NCI-H2227 (cell line): ENCODE data around the gene KAZN.

Experiments used
- DNase-seq: peaks from one replicate; lab custom pipeline; 2025; ENCODE audit not compliant: unreplicated experiment; lab: John Stamatoyannopoulos, UW

Gene KAZN

GRCh38 chr1:14946684-14947238 lies 348.3 kb downstream of the KAZN start:
- no peak for DNase-seq

- no peak for DNase-seq
Measured at GRCh38 chr1:14947421-14947820, 348.9 kb downstream of the KAZN start.

DNA sequence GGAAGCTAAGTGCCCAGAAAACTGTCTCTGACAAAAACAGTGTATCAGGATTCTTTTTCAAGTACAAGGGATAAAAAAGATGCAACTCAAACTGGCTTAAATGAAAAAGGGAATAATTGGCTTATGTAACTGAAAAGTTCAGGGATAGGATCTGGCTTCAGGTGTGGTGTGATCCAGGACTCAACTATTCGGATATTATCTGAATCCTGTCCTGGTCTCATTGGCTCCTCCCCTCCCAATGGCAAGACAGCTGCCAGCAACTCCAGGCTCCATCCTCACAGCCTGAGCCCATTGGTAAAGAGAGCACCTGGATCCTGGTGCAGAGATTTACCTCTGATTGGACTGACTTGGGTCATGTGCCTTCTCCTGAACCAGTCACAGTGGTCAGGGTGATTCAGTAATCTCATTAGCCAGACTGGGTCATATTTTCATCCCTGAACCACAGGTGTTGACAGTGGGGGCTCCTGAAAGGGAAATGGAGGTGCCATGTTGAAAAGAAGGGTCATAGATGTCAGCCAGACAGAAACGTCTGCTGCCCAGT lies 349.7 kb downstream of the KAZN start:
- no peak for DNase-seq

DNA sequence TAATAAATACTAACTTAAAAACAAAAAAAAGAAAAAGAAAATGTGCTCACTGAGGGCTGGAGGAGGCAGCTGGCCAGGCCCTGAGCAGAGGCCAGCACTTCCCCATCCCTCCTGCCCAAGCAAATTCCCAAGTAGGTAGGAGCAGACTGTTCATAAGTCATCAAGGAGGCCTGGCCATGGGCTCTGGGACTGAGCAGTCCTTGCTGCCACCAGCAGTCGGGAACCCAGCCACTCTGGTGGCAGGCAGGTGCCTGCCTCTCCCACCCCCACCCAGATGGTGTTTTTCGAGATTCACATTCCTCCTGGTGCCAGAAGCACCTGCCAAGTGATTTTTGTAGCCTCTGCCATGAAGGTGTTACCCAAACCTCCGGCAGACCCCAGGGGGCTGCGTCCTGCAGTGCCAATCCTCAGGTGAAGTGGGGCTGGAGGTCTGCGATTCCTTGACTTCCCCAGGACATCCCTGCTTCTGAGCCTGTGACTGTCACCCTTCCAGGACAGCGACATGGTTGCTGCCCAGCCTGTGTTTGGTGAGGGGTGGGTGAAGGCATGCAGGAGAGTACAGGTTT lies 350.9 kb downstream of the KAZN start:
- no peak for DNase-seq

GRCh38 chr1:14949836-14950713 lies 351.6 kb downstream of the KAZN start:
- DNase-seq = no peak

GRCh38 chr1:14951766-14952165 lies 353.3 kb downstream of the KAZN start:
- DNase-seq = no peak

GRCh38 chr1:14952626-14953314 lies 354.3 kb downstream of the KAZN start:
- DNase-seq = no peak

- no peak for DNase-seq
Measured at GRCh38 chr1:14954210-14954609, 355.7 kb downstream of the KAZN start.

GRCh38 chr1:14954930-14955329 lies 356.4 kb downstream of the KAZN start:
- DNase-seq = no peak

- no peak for DNase-seq
Measured at GRCh38 chr1:14955402-14955801, 356.9 kb downstream of the KAZN start.

- no peak for DNase-seq
Measured at GRCh38 chr1:14955976-14956375, 357.5 kb downstream of the KAZN start.

GRCh38 chr1:14956579-14957195 lies 358.2 kb downstream of the KAZN start:
- no peak for DNase-seq

GRCh38 chr1:14957375-14958098 lies 359.1 kb downstream of the KAZN start:
- DNase-seq = no peak

- DNase-seq = no peak
Measured at GRCh38 chr1:14958249-14959058, 360.0 kb downstream of the KAZN start.

GRCh38 chr1:14959059-14959694 lies 360.7 kb downstream of the KAZN start:
- no peak for DNase-seq

GRCh38 chr1:14961661-14962267 lies 363.3 kb downstream of the KAZN start:
- no peak for DNase-seq

DNA sequence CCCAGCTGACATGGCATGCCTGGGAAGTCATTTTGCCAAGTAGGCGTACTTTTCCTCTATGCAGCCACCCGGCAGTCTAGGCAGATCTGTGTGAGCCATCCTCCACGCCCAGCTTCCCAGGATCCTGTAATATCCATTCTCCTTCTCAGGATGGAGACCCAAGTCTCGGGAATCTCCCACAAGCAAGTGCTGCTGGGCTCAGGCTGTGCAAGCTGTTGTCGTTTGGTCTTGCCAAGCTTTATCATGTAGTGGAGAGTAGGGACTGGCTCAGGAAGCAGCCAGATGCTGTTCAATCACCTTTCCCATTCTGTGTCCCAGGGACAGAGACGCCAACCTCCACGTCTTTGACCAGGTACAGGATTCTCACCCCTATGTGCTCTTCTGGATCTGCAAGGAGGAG lies 363.9 kb downstream of the KAZN start:
- no peak for DNase-seq
